Raji (cell line): Measurements from ENCODE around the gene HS6ST2.

ENCODE experiments used
- POLR2A ChIP-seq: IDR thresholded peaks from 2 replicates; pipeline ENCODE4 v1.6.1; 2011; ENCODE audit warnings: low read depth, low read length, control low read depth; ENCODE audit not compliant: insufficient read depth

HS6ST2 gene

DNA sequence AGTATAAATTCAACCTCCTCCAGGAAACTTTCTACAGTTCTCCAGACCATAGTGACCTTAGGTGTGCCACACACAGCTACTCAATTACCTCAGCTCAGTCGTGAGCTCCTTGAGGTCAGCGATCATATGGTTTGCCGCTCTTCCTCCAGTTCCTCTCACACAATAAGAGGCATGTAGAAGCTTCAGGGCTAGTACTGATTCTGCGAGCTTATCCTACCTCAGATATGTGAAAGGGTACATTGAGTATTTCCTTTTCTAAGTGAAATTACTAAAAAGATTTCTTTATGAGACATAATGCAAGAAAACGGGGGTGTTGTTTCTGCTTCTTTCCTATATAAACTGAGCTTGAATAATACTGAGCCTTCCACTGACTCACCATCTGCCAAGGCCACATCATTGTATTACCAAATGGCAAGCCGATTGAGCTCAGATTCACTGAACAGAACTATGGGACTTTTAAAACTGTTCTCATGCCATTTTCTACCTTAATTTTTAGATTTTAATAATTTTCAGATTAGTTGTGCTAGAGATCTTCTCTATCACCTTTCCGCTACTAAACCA lies 183.1 kb downstream of the HS6ST2 start:
- no peak for TF ChIP-seq POLR2A

DNA sequence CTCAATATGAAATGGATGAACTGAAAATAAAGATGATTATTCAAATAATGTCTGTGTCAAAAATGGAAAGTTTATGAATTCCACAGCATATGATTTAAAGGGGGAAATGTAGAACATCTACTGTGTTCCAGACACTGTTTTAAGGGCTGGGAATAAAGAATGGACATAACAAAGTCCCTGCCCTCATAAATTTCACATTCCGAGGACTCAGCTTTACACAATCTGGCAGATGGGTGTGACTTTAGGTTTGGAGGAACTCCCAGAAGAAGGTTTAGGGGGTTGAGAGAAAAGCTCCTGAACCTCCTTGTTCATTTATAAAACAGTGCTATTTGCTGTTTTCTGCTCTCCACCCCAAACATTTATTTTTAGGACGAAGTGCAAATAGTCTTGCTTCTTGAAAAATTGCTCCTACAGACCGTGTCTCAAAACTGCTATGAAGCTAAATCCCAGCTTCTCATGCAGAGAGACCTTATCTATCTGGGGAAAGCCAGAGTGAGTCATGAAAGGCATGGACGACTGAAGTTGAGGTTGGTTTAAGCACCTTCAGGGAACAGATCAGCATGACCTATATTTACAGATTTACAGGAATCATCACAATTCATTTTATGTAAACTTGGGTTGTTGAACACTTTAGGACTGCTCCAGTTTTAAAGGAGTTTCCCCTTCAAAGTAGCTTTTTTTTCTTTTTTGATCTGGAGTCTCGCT lies 184.3 kb downstream of the HS6ST2 start:
- no peak for TF ChIP-seq POLR2A

DNA sequence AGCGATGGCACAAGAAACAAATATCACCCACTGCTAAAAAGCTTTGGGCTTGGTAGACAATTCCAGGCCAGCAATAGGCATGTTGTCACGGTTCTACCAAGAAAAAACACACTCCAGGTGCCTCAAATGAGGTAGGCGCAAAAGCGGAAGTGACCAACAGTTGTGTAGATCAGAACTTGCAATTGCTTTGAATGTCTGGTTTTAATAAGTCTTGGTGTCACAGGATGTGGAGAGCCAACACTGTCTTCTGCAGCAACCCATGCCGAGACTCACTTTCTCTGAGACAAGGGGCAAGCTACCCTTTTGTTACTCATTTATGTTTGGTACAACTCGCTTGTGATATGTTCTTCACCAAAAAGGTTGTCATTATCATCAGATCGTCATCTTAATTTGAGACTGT lies 188.8 kb downstream of the HS6ST2 start:
- TF ChIP-seq POLR2A = no peak

DNA sequence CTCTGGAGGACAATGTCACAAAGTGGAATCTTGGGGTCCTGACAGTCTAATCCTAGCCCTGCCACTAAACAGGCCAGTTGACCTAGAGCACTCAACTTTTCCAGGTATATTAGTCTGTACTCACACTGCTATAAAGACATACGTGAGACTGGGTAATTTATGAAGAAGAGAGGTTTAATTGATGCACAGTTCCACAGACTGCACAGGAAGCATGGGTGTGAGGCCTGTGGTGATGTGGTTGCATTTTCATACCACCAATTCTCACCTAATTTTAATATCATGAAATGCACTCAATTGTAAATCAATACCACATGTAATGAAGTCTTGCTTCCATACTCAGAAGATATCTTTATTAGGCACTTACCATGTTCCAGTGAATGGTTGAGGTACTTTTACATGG lies 192.0 kb downstream of the HS6ST2 start:
- no peak for TF ChIP-seq POLR2A

DNA sequence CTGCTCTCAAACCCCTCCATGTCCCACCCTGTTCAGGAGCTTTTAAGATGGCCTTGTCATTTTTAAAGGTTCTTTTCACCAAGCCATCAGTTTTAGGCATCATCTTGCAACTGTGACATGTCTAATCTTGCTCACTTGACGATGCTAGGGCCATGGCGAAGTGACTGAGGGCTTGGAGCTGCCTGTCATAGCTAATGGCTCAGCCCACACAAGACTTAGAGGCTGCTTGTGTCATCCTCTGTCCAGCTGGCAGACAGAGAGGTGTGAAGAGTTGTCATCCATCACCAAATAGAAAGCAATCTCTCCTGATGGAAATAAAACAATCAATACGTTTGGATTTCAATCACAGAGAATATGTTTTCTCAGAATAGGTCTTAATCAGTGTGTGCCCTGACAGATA lies 194.9 kb downstream of the HS6ST2 start:
- no peak for TF ChIP-seq POLR2A

DNA sequence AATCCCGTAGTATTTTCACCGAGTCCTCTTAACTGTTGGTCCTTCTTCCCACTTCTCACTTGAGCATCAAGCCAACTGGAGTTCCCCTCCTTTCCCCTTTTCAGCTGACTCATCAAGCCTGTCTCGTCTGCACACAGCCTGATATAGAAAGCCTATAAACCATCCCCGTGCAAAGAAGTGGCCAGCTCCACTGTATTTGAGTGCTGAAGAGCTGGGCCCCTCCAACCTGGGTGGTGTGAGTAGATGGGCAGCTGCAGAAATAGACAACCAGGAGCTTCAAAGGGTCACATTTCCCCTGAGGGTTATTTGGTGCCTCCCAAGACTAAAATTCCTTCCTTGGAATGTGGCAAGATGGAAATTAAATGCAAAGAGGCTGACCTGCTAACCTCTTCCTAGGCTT lies 199.7 kb downstream of the HS6ST2 start:
- TF ChIP-seq POLR2A = no peak

DNA sequence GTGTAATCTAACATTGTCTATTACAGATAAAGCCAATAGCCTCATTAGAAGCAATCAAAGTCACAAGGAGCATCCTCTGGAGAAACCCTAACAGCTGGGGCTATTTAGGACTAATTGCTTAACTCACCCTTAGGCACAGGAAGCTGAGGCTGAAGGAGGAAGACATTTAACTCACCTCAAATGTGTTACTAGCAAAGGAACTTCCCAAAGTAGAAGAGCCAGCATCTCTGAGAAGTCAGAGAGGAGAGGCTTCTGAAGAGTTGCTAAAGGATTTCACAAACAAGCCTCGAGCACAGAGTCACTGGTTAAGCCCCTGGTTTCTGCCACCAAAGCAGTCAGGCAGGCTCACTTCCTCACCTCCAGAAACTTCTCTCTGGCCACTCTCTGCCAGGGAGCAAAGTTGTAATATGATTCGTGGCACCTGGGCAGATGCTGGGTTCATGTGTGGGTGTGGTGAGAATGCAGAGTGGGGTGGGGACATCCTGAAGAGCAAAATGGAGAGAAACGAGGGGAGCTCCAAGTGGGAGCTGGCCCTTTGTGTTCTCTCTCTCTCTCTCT lies 201.3 kb downstream of the HS6ST2 start:
- TF ChIP-seq POLR2A = no peak

DNA sequence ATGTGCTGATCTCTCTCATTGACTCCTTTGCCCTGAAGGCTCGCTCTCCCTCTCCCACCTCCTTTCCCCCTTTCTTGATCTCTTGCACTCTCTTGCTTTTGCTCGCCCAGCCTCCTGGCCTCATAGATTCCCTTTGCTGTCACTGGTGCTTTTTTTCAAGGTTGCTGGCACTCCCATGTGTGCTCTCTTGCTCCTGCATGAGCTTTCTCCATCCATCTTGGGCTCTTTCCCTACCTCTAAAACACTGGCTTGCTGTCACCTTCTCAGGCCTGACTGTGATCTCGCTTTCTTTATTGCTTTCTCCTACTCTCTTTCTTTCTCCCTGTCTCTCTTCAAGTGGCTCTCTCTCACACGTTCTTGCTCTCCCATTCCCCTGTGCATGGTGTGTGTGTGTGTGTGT lies 202.0 kb downstream of the HS6ST2 start:
- TF ChIP-seq POLR2A = no peak

DNA sequence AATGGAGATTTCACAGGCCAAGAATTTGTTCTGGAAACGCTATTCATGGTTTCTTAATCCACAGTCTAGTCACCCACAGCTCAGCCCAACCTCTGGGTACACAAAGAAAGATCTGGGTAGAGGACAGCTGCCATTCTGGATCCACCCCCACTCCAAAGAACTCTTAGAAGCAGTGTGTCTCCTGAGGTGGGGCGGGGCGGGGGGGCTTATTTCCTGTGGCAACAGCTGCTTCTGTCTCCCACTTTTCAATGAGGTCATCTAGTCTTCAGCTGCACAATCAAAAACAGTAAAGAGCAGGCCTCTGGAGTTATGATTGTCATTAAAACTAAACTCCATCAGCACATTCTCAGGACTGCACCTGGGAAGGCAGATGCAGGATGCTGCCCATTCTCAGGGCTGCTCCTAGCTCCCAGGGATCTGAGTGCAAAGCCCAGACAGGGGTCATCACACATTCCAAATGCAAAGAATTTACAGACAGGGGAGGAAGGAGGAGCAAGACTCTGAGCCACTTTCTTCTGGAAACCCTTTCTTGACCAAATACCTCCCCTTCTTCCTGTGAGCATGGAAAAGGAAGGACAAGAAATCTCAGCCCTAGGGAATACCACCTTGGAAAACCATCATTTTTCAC lies 207.3 kb downstream of the HS6ST2 start:
- TF ChIP-seq POLR2A = no peak

DNA sequence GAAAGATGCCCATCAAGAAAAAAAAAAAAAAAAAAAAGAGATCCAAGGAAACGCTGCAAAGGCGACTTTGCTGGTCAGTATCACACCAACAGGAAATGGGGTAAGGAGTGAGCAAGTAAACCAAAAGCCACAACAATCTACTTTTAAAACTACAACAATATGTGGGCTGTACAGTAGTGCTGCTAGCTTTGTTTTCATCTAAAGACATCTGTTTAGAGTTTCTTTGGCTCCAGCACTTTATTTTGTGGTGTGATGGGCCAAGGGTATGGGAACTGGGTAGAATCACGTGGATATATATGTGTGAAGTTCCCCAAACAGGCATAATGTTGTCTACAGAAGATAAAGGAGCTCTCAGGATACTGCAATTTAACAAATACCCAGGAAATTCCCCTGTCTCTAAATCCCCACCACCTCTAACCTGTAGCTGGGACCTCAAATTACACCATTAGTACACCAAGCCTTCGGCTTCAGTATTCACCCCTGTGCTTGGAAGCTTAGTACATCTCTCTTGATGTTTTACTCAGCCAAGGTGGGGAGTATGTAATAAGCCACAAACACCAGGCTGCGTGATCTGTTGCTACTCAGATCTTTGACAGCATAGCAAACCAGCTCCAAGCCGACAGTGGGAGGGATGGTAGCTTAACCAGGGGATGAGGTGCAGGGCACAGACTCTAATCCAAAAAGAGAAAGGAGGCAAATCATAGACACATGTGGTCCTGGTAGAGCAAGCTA lies 207.9 kb downstream of the HS6ST2 start:
- TF ChIP-seq POLR2A = no peak

DNA sequence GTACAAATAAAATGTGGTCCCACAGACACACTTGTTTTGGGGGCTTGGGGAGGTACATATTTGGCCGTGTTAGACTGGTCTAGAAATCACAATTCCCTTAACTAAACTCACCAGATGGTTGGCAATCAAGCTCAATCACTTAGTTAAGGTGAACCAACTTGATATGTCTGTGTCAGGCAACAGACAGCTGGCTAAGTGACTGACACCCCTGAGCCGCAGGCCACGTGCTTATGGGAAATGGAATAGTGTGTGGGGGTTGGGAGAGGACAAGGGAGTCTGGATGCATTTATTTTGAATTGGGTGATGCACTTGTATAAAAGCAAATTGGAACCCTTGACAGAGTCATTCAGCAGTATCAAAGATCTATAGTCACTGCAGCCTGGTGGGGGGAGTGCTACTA lies 209.0 kb downstream of the HS6ST2 start:
- no peak for TF ChIP-seq POLR2A

DNA sequence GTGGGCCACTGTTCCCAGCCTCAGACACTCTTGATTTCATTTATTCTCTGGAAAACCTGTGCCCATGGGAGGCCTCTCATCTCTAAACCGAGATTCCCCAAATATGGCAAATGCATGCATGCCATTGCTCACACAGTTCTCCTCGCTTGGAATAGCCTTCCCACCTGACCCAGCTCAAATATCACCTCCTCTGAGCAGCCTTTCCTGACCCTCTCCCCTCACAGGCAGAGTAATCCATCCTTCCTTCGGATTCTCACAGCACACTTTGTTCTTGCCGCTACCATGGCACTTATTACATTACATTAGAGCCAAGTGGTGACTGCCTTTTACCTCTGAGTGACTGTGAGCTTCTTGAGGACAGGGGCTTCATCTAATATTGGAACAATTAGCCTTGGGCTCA lies 209.5 kb downstream of the HS6ST2 start:
- no peak for TF ChIP-seq POLR2A

DNA sequence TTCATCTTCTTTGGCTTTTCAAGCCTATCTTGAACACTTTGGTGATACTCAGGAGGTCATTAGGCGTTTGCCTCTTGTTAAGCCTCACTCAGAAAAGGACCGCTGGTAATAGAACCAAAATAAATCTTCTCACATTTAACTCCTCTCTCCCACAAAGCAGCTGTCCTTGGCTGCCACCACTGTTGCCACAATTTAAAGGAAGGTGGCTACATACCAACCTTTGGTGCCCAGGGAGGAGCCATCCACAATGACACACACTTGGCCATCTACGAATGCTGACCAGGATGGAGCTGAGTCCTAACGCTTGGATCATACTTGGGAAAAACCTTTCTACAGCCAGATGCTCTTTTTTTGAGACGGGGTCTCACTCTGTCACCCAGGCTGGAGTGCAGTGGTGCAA lies 210.2 kb downstream of the HS6ST2 start:
- no peak for TF ChIP-seq POLR2A

DNA sequence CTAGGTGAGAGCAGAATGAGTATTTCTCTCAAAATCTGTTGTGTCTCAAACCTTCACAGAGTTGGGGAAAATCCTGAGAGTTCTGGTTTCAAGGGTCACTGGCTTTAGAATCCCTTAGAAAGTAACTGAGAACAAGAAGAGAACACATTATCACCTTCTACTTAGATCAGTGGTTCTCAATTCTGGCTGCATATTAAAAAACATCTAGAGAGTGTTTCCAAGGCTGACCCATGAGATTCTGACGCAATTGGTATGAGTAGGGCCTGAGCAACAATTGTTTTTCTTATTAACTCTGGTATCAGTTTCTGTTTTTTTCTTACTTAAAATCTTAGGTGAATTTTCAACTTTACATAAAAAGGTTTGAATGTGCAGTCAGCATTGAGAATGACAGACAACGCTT lies 212.8 kb downstream of the HS6ST2 start:
- no peak for TF ChIP-seq POLR2A

DNA sequence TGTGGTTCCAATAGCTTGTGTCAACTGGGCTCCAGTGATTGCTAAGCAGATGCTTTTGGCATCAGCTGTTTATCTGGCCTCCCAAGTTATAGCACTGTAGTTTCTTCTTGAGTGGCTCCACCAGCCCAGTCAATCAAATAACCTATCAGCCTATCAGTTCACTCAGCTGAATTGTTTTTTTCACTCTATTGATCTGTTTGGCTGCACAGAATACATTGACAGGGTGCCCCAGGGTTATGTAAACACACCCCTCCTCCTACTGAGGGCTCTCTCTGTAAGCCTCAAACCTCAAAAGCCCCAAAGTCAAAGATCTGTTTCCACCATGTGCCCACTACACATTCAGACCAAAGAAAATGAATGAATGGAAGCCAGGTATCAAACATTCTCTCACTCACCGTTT lies 214.0 kb downstream of the HS6ST2 start:
- no peak for TF ChIP-seq POLR2A

DNA sequence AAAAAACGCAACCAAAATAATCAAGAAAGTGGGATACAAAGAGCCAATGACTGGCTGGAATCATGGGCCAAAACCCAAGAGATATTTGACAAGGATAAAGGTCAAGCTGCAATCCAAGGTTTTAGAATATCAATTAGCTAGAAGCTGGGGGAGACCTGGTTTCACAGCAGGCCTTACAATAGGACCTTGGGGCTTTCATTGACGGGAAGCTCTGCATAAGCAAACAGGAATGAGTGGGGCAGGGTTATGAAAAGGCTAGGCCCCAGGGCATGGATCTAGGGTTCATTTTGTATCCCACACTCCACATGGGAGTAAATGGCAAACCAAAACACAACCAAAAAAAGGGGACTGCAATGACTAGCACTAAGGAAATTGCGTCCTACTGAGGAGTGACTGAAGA lies 215.3 kb downstream of the HS6ST2 start:
- no peak for TF ChIP-seq POLR2A

DNA sequence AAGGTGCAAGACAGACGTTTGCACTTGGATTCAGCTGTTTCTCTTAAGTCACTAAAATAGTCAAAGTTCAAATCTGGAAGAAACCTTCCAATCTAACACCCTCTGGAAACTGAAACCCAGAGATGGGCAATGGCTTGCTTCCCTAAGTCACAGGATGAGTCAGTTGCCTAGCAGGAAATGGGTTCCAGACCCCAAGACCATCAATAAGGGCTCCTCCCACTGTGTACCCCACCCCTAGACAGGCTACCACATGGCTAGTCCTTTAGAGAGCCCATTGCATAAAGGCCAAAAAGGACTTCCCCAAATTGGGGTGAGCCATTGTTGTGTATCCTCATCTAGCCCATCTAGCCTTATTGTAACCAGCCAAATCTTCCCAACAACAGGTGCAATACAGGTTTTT lies 216.2 kb downstream of the HS6ST2 start:
- TF ChIP-seq POLR2A = no peak
